Esophagus muscularis mucosa (tissue), 3 donors: ENCODE measurements around the gene CCDC149.

ENCODE experiments used
- POLR2A ChIP-seq: fragments of 450-650 bp; IDR thresholded peaks from one replicate; pipeline ENCODE4 v1.6.1; 2017; ENCODE audit warnings: antibody characterized with exemption, moderate library complexity, mild to moderate bottlenecking, low read depth
- POLR2AphosphoS5 ChIP-seq, 2 donors: sonication (generic); formaldehyde crosslinking; IDR thresholded peaks; one replicate each; pipeline ENCODE4 v1.6.1; 2017; ENCODE audit warnings: antibody characterized with exemption in 2 of 2
- TF ChIP-seq, protein P1 (sequence below), 3 experiments: fragments of 200-600 bp in 2 of 3; fragments of 450-650 bp in 1 of 3; sonication (generic) in 2 of 3; IDR thresholded peaks; one replicate each; pipeline ENCODE4 v1.5.1; 2017 to 2019; ENCODE audit warnings: antibody characterized with exemption in 3 of 3, mild to moderate bottlenecking in 2 of 3, moderate library complexity in 1 of 3

- TF ChIP-seq, protein P1, sequence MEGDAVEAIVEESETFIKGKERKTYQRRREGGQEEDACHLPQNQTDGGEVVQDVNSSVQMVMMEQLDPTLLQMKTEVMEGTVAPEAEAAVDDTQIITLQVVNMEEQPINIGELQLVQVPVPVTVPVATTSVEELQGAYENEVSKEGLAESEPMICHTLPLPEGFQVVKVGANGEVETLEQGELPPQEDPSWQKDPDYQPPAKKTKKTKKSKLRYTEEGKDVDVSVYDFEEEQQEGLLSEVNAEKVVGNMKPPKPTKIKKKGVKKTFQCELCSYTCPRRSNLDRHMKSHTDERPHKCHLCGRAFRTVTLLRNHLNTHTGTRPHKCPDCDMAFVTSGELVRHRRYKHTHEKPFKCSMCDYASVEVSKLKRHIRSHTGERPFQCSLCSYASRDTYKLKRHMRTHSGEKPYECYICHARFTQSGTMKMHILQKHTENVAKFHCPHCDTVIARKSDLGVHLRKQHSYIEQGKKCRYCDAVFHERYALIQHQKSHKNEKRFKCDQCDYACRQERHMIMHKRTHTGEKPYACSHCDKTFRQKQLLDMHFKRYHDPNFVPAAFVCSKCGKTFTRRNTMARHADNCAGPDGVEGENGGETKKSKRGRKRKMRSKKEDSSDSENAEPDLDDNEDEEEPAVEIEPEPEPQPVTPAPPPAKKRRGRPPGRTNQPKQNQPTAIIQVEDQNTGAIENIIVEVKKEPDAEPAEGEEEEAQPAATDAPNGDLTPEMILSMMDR (IDR thresholded peaks at IDR 0.05): no peak
- TF ChIP-seq POLR2A: no peak
- TF ChIP-seq POLR2AphosphoS5 (IDR thresholded peaks at IDR 0.05): no peak
These were observed 20.6 kb downstream of the CCDC149 start for GRCh38 chr4:24892278-24892677.
